Stimulated activated CD4-positive, alpha-beta T cell treated with anti-CD3 and anti-CD28 coated beads, TNF-alpha, amount 100 ng/mL, for 24 hours (primary cell): Measurements from ENCODE around the gene IRF7.

Experiments used
- DNase-seq, 3 experiments: peaks; one replicate each; pipeline ENCODE4 v3.0.0-alpha.2; 2020; ENCODE audit warnings: low read depth in 3 of 3

IRF7 gene

DNA sequence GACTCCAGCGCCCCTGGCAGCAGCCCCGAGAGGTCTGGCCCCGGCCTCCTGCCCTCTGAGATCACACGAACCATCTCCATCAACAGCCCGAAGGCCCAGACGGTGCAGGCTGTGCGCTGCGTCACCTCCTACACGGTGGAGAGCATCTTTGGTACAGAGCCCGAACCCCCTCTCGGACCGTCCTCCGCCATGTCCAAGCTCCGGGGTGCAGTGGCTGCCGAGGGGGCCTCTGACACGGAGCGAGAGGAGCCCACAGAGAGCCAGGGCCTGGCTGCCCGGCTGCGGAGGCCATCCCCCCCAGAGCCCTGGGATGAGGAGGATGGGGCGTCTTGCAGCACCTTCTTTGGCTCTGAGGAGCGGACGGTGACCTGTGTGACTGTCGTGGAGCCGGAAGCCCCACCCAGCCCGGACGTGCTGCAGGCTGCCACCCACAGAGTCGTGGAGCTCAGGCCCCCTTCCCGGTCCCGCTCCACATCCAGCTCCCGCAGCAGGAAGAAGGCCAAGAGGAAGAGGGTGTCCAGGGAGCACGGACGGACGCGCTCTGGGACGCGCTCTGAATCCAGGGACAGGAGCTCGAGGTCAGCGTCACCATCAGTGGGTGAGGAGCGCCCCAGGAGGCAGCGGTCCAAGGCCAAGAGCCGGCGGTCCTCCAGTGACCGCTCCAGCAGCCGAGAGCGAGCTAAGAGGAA, 7.6 kb downstream of the IRF7 start:
- DNase-seq: no peak

DNA sequence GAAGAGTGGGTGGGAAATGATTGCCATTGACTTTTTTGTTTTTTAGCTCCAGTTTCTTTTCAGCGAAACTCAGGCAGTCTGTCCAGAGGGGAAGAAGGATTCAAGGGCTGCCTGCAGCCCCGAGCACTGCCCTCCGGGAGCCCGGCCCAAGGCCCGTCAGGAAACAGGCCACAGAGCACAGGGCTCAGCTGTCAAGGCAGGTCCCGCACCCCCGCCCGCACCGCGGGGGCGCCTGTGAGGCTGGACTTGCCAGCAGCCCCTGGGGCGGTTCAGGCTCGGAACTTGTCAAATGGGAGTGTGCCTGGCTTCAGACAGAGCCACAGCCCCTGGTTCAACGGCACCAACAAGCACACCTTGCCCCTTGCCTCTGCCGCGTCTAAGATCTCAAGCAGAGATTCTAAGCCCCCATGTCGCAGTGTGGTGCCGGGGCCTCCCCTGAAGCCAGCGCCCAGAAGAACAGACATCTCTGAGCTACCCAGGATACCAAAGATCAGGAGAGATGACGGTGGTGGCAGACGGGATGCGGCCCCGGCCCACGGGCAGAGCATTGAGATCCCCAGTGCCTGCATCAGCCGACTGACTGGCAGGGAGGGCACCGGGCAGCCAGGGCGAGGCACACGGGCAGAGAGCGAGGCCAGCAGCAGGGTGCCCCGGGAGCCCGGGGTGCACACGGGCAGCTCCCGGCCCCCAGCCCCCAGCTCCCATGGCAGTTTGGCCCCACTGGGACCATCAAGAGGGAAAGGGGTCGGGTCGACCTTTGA, 8.6 kb downstream of the IRF7 start:
- no peak for DNase-seq

GRCh38 chr11:606245-606644, 9.5 kb downstream of the IRF7 start:
- DNase-seq: no peak

DNA sequence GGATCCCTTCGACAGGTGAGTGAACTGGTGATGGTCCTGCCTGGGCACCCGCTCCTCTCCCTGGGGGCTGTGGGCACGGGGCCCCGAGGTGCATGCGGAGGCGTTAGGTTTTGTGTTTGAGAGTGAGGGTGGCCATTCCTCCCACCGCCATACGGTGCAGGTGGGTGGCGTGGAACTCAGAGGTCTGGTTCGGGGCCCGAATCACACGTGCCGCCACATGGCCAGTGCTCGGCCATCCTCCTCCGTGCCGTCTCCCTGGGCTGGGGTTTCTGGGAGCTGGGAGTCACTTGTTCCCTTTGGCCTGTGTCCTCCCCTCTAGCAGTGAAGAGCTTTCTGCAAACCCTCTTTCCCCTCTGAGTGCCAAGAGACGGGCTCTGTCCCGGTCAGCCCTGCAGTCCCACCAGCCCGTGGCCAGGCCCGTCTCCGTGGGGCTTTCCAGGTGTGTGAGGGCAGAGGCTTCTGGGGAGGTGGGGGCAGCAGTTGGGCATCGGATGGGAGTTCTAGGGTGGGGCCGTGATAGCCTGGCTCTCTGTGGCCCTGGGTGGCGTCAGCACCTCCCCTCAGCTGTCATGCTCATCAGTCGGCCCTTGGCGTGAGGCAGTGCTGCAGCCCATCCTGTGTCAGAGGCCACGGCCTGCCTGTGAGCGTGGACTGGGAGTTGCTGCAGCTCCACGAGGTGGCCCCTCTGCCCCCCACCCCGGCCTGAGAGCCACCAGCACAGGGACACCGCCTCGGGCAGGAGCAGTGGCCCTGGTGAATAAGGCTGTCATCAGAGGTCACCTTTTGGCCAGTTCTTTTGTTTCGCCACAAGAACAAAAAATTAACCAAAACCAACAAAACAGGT, 10.2 kb downstream of the IRF7 start:
- DNase-seq: no peak

- DNase-seq: no peak
Observed at GRCh38 chr11:603154-603553, 12.6 kb downstream of the IRF7 start.

DNA sequence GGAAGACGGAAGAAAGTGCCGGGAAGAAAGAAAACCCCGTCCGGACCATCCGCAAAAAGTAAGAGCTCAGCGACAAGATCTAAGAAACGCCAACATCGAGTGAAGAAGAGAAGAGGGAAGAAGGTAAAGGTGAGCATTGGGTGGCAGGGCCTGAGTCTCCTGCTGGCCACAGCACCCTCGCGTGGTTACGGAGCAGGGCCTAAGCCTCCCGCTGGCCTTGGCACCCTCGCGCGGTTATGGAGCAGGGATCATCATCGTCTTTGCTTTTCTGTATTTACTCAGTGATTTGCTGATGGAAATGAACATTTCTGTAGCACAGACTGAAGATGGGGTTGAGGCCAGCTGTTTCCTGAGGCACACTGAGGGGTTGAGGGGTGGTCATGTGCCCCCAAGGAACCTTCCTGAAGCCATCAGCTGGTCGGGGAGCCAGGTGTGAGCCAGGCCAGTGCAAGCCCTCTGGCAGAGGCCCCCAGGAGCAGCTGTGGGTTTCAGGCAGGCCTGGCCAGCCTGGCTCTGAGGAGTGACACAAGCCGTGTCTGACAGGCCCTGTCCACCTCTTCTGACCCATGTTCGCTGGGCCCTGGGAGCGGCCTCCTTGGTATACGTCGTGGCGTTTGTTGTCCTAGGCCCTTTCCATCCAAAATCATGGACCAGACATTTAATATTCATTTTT, 14.0 kb downstream of the IRF7 start:
- DNase-seq: no peak

GRCh38 chr11:598005-598680, 17.6 kb downstream of the IRF7 start:
- no peak for DNase-seq

DNA sequence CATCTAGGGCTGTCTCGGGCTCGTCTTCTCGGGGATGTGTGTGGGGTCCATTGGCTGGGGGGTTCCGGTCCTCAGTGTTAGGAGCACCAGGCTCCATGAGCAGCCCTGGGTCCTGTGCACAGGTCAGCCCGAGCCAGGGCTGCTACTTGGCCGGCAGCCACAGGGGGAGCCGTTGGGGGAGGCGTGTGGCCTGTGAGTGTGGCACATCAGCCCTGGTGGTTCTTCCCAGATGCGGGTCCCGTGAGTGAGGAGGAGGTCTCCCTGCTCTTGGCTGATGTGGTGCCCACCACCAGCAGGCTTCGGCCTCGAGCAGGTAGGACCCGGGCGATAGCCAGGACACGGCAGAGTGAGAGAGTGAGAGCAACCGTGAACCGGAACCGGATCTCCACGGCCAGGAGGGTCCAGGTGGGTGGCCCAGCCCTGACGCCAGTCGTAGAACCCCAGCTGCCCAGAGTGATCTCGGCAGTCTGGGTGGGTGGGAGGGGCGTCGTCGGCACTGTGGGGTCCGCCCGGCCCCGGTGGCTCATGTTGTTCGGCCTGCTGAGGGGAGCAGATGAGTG, 18.5 kb downstream of the IRF7 start:
- DNase-seq: no peak

DNA sequence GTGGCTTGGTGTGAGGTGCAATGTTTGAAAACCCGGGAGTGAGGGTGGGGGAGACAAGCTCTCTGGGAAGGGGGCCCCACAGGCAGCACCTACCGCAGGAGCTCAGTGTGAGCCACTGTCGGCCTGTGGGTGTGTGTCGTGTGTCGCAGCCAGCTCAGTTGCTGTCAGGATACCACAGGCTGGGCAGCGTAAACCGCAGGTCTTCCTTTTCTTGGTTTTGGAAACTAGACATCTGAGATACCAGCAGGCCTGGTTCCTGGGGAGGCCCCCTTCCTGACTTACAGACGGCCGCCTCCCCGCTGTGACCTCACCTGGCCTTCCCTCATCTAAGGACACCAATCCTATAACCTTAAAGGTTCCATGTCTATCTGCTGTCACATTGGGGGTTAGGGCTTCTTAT, 19.4 kb downstream of the IRF7 start:
- no peak for DNase-seq

- DNase-seq: no peak
Observed at GRCh38 chr11:595400-595799, 20.4 kb downstream of the IRF7 start.

GRCh38 chr11:593347-593746, 22.4 kb downstream of the IRF7 start:
- no peak for DNase-seq

GRCh38 chr11:592918-593317, 22.8 kb downstream of the IRF7 start:
- no peak for DNase-seq

GRCh38 chr11:592501-592900, 23.2 kb downstream of the IRF7 start:
- DNase-seq: no peak

DNA sequence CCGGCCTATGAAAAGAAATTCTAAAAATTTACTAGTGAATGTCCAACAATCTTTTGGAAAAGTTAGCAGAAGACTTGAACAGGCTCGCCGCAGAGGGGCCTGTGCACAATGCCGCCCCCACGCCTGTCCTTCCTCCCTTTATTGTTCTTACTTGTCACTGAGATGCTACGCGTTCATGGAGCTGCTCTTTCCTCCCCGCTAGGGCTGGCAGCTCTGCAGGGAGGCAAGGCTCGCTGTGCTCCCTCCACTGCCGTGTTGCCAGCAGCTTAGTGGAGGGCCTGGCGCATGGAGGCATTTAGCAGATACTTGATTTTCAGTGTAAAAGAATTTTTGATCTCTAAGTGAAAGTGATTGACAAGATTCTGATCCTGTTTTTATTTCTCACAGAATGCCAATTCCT, 24.8 kb downstream of the IRF7 start:
- DNase-seq: no peak

GRCh38 chr11:589798-590197, 26.0 kb downstream of the IRF7 start:
- no peak for DNase-seq

DNA sequence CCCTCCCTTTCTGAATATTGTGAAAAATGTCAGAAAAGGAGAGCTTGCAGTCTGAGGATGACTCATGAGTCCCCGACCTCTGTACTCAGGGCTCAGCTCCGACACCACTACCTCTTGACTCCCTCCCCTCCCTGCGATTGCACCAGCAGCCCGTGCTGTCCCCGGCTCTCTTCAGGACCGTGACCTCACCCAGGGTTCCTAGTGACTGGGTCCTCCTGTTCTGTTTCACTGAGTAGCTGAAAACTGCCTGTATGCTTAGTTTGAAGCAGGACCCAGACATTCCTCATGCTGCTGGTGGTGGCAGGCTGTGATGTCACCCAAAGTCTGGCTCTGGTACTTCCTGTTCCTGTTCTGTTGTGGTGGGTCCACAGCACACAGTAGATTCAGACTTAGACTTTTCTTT, 27.8 kb downstream of the IRF7 start:
- DNase-seq: peak; percentile 23 to 66 (median 45)

DNA sequence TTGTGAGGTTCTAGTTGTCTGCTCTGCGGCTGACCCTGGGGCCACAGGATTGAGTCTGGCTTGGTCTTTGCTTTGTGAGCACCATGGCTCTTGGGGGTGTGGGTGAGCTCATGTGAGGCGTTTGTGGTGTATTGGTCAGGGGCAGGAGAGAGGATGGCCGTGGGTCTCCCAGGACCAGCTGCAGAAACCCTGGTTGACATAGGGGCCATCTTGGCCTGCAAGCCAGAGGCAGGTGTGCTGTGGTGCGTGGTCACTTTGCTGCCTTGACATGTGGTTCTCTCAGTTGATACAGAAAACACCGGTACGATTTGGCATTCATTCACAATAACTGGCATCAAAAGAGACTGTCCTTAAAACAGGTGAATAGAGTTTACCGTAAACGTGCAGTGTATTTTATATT, 28.2 kb downstream of the IRF7 start:
- no peak for DNase-seq

GRCh38 chr11:586376-587316, 29.1 kb downstream of the IRF7 start:
- DNase-seq: no peak

DNA sequence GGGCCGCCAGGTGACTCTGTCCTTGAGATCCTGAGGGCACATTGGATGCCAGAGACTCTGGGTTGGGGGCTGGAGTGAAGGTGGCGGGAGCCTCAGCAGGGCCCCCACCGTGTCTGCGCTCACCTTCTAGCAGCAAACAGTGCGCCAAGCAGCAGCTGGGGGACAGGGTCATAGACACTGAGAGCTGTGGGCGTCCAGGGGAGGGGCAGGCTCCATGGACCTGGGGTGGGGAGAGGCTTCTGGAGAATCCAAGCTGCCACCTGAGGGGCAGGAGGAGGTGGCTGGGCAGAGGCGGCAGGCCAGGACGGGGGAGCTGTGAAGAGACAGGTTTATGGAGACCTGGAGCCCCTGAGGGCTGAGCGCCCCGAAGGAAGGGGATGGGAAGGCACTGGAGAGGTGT, 31.5 kb downstream of the IRF7 start:
- DNase-seq: no peak

DNA sequence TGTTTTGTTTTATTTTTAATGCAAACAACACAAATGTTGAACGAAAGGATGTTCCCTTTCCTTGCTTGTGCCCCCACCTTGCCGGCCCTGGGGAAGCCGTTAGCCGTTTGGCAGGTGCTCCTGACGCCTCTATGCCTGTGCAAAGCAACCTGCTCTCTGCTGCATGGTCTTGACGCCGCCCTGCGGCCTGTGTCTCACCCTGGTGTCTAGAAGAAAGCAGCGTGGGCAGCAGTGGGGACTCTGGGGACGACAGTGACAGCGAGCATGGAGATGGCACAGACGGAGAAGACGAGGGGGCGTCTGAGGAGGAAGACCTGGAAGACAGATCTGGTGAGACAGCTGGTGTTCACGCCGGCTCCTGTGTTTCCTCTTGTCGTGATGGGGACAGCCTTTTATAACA, 34.0 kb downstream of the IRF7 start:
- DNase-seq: no peak
